Ovary (tissue), 1 donor: ENCODE results near the gene NCF2.

Experiments used
- EP300 ChIP-seq: sonication (generic); formaldehyde crosslinking; IDR thresholded peaks from one replicate; pipeline ENCODE4 v1.6.1; 2017; ENCODE audit warnings: antibody characterized with exemption
- POLR2A ChIP-seq: fragments of 450-650 bp; IDR thresholded peaks from one replicate; pipeline ENCODE4 v1.6.1; 2017; ENCODE audit warnings: antibody characterized with exemption, mild to moderate bottlenecking, moderate library complexity

- TF ChIP-seq EP300 (no peak), POLR2A (no peak)
Observed at GRCh38 chr1:183634429-183635065, 44.3 kb upstream of the NCF2 start.
